Lower leg skin (tissue), 4 donors: ENCODE results near the gene PTPRN2. TPM values are rescaled to one million over a fixed set of nuclear protein-coding genes. Genes with fewer than 3 reads are reported as not detected.
"Not testable (repeated sequence)": the region's sequence is repeated elsewhere in the genome, so short reads cannot be mapped to it uniquely, and the experiment has no call there.

Experiments used
- DNase-seq, 2 donors: peaks; one replicate each; pipeline ENCODE4 v3.0.0-alpha.2; 2019; ENCODE audit warnings: low spot score in 2 of 2
- H3K4me3 ChIP-seq: fragments of 200-600 bp; sonication (generic); 2 replicates; pipeline ENCODE4 v1.5.1; 2017; ENCODE audit warnings: mild to moderate bottlenecking, low read depth; ENCODE audit not compliant: poor library complexity, severe bottlenecking
- POLR2A ChIP-seq, 2 donors: fragments of 450-650 bp; IDR thresholded peaks; one replicate each; pipeline ENCODE4 v1.6.1; 2016 to 2017; ENCODE audit warnings: antibody characterized with exemption in 2 of 2, mild to moderate bottlenecking in 1 of 2, moderate library complexity in 1 of 2
- WGBS, 2 donors: methylation state at CpG; one replicate each; pipeline ENCODE4 v1.1.5; 2018; 5-methylcytosine and 5-hydroxymethylcytosine counted together
- intact Hi-C: fragments of 100-400 bp; cut with DNase I; formaldehyde crosslinking; loops from one replicate; pipeline ENCODE4 v1.15.0; 2023; ENCODE audit warnings: low total_unique reads
- total RNA-seq, 4 donors: library from RNA; depleted of rRNA; stranded (reverse); fragments of >200 nt; gene quantifications; one replicate each; pipeline ENCODE4 v1.1.0, GENCODE V29; 2016
- TF ChIP-seq, protein P1 (sequence below), 3 donors: fragments of 450-650 bp; IDR thresholded peaks; one replicate each; pipeline ENCODE4 v1.5.1; 2016; ENCODE audit warnings: antibody characterized with exemption in 3 of 3, mild to moderate bottlenecking in 3 of 3, moderate library complexity in 2 of 3

Gene PTPRN2
- total RNA-seq, 4 donors from 2014 or later, result 0.11 to 1.6 (median 0.92) TPM

DNA sequence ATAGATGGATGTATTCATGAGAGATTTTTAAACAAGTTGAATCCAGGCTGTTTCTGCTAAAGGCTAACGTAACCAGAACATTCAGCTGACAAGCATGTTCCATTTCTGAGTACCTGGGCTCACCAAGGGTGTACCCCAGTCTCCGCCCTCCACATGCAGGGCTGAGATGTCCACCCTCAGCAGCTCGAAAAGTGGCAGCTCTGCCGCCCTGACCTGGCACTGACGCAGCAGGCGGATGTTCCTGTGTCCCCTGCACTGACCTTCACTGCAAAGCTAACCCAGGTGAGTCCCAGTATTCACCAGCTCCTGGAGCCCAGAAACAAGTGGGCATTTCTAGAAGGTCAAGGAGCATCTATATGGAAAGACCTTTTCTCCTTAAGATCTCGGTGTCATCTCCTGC lies 437.4 kb downstream of the PTPRN2 start:
- DNase-seq, result no peak
- H3K4me3 ChIP-seq, result no peak overlapping the region
- intact Hi-C loops, result no loop called here
- WGBS, 2 donors, result 85 to 94% methylated on average over 7 of the region's 7 CpGs
- TF ChIP-seq, protein P1, sequence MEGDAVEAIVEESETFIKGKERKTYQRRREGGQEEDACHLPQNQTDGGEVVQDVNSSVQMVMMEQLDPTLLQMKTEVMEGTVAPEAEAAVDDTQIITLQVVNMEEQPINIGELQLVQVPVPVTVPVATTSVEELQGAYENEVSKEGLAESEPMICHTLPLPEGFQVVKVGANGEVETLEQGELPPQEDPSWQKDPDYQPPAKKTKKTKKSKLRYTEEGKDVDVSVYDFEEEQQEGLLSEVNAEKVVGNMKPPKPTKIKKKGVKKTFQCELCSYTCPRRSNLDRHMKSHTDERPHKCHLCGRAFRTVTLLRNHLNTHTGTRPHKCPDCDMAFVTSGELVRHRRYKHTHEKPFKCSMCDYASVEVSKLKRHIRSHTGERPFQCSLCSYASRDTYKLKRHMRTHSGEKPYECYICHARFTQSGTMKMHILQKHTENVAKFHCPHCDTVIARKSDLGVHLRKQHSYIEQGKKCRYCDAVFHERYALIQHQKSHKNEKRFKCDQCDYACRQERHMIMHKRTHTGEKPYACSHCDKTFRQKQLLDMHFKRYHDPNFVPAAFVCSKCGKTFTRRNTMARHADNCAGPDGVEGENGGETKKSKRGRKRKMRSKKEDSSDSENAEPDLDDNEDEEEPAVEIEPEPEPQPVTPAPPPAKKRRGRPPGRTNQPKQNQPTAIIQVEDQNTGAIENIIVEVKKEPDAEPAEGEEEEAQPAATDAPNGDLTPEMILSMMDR (IDR thresholded peaks at IDR 0.05), result no peak
- no peak for TF ChIP-seq POLR2A (IDR thresholded peaks at IDR 0.05)

DNA sequence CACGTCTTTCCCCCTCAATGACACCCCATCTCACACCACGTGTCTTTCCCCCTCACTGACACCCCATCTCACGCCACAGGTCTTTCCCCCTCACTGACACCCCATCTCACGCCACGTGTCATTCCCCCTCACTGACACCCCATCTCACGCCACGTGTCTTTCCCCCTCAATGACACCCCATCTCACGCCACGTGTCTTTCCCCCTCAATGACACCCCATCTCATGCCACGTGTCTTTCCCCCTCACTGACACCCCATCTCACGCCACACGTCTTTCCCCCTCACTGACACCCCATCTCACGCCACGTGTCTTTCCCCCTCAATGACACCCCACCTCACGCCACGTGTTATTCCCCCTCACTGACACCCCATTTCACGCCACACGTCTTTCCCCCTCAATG lies 440.2 kb downstream of the PTPRN2 start:
- H3K4me3 ChIP-seq, DNase-seq, intact Hi-C loops: not testable (repeated sequence)
- 91 to 92% methylated on average over 17 to 18 of the region's 18 CpGs for WGBS, 2 donors

DNA sequence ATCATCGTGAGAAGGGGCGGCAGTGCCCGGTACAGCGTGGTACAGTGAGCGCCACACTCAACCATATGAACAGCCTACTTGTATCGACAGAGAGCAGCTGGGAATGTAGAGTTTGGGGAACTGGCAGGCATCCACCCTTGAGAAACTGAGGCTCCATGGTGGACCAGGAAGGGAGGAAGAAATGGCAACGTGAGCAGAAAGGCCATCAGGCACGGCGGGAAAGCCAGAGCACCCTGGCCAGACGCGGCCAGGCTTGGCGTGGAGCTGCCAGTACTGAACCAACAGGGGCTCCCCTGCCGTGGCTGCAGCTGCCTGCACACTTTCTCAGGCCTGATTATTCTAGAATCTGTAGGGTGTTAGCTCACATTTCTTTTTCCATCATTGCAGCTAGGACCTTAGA lies 442.3 kb downstream of the PTPRN2 start:
- 90 to 91% methylated on average over 13 of the region's 13 CpGs for WGBS, 2 donors
- no peak for DNase-seq
- no peak overlapping the region for H3K4me3 ChIP-seq
- TF ChIP-seq, protein P1 (IDR thresholded peaks at IDR 0.05), result no peak
- TF ChIP-seq POLR2A (IDR thresholded peaks at IDR 0.05), result no peak
- intact Hi-C loops, result no loop called here

DNA sequence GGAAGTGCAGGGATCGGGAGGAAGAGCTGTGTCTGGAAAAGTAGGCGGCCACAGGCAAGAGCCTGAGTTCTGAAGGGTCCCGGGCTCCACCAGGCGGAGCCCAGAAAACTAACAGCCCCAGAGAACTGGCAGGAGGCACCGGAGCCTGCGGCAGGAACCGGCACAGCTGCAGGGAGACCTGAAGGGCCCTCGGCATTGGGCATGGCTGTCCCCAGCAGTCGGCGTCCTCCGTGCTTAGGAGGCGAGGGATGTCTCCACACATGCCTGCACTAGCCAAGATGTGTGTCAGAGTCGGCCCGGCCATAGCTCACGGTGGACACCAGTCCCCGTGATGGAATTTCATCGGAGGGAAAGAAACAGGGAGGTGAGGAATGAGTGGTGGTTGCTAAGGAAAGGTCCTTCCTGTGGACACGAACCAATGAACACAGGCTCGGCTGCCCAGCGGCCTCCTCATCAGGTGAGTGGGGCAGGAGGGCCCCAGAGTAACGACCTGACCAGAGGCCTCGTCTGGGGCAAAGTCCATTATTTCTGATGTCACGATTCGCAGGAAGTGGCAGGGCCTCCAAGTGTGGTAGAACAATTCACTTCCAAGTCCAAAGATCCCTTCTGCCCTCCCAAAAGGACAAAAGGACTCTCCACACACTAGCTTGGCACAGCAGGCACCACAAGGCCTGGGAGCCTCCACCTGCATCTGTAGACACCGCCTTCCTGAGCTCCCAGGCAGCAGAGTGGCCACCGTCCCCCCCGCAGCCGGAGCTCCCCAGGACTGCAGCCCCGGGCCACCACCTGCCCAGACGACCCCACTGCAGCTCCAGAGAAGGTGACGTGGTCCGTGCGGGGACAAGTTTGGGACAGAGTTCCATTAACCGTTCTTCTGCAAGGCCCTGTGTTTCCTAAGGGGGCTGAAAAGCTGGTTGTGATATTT lies 444.2 kb downstream of the PTPRN2 start:
- intact Hi-C loops, result no loop called here
- TF ChIP-seq, protein P1 (IDR thresholded peaks at IDR 0.05), result no peak
- TF ChIP-seq POLR2A (IDR thresholded peaks at IDR 0.05), result no peak
- 86 to 94% methylated on average over 34 of the region's 34 CpGs for WGBS, 2 donors
- H3K4me3 ChIP-seq, result no peak overlapping the region
- peak in 1 of 2 donors; percentile 49 for DNase-seq

DNA sequence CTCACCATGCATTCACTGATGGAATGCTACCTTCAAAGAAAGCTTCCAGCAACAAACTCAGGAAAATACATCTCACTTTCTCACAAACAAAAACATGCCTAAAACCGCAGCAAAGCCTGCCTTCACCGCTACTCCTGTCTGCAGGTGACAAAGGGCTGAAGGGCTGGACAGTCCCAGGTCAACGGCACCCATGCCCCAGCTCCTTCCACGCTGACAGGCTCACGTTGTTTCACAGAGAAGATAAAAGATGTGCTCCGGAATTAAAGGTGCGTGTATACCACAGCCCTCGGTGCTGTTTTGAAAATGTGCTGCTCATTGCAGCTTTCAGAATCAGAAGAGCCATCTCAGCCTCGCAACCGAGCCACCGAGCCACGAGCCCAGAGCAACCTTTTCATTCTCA lies 445.0 kb downstream of the PTPRN2 start:
- 78 to 85% methylated on average over 12 of the region's 12 CpGs for WGBS, 2 donors
- H3K4me3 ChIP-seq, result no peak overlapping the region
- DNase-seq, result no peak
- intact Hi-C loops, result no loop called here
- TF ChIP-seq, protein P1 (IDR thresholded peaks at IDR 0.05), result no peak
- TF ChIP-seq POLR2A (IDR thresholded peaks at IDR 0.05), result no peak

DNA sequence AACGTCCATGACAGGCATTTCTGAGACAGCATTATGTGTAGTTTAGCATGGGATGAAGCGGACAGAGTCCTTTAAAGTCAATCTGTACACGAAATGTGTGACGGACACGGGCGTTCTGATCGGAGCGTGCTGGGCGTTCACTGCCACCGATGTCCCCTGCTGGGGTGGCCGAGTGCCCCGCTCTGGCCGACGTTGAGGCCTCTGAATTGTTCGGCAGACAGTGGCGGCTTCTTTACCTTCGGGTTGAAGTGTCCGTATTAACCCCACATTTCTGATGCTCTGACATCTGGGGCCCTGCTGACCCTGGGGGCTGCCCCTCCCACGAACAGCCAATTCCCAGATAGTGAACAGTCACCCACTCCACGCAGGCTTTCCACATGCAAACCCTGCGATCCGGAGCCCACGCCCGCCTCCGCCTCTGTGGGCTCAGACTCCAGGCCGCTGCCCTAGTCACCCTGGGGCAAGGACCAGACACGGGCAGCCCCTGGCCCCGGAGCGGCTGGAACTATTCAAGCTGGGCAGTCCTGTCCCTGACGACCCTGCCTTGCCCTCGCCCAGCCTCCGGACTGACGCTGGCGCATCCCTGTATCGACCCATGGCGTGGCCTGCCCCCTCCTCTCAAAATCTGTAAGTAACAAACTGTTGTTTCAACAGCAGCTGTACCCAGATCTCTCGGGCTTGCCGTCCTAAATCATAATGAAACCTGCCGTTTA lies 445.7 kb downstream of the PTPRN2 start:
- no peak for DNase-seq
- H3K4me3 ChIP-seq, result no peak overlapping the region
- intact Hi-C loops, result no loop called here
- WGBS, 2 donors, result 81 to 90% methylated on average over 39 of the region's 39 CpGs
- TF ChIP-seq POLR2A (IDR thresholded peaks at IDR 0.05), result no peak
- TF ChIP-seq, protein P1 (IDR thresholded peaks at IDR 0.05), result no peak
